GOT3 (cell line): Measurements from ENCODE around the gene ERGIC1.
A peak's percentile ranks its signal among the peaks of the same experiment; 100 is the strongest.

Experiments
- DNase-seq: peaks from one replicate; lab custom pipeline; 2025; ENCODE audit warnings: mixed read lengths; lab: John Stamatoyannopoulos, UW

ERGIC1 gene

DNA sequence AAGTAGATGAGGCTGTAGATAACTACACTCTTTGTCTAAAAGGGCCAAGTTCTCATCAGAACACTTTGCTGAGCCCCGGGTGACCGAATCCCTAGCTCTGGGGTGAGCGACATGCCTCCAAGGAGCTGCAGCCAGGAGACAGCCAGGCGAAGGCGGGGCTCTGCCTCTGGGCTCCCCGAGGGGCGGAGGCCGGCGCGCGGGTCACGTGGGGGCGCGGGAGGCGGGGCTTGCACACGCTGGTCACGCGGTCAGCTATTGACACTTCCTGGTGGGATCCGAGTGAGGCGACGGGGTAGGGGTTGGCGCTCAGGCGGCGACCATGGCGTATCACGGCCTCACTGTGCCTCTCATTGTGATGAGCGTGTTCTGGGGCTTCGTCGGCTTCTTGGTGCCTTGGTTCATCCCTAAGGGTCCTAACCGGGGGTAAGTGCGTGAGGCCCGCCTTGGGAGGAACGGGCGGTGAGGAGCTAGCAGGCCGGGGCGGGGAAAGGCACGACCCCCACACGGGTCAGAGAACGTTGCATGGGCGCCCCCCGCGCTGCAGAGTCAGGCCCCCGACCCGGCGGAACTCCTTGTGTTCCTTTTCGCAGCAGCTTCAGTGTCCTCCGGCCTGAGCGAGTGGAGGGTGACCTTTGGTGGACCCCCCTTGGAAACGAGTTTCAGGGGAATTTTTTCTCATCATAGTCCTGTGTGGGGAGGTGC, 149.6 kb downstream of the ERGIC1 start, which contains the start of gene ATP6V0E1:
Gene ATP6V0E1, plus strand, starts transcription at position 230 of the 702 bp plus-strand sequence. Its CDS starts 90 bp downstream, at position 320.
- DNase-seq = peak; percentile 92

DNA sequence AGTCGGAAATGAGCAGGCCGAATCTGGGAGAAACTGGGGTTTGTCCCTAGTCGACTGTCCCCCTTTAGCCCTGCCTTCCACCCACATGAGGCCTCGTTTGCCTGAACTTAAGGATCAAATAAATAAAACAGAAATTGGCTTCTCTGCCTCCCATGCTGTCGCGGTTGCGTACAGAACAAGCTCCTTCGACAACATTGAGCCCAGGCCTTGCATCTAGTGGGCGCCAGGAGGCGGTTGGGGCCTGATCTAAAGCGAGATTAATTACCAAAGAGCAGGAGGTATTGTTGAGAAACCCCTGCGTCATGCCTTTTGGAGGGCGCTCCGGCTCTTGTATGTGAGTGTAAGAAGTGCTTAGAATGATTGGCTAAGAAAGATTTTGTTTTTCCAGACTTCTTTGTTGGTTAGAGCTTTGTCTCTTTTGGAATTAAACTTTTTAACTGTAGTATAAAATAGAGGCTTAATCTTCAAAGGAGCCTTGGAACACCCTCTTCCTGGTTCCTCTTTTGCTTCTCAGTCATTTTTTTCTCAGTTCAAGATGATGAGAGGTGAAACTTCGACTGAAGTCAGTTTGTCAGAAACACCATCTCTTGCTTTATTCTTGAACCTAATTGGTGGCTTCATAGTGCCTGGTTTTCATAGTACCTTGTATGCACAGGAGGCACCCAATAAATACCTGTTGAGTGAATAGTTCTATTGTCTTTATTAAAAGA, 150.3 kb downstream of the ERGIC1 start:
- peak; percentile 29 for DNase-seq

DNA sequence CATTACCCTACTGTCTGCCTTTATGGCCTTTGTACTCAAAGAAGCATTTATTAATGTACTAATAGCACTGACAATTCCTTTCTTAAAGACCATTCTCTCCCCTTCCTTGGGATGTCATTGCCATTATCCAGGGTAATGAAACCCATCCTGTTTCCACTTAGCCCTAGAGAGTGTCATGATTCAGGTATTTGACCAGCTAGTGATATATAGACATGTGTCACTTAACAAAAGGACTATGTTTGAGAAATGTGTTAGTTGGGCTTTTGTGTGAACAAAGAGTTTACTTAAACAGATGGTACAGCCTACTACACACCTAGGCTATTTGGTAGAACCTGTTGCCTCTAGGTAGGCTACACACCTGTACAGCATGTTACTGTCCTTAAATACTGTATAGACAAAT, 151.5 kb downstream of the ERGIC1 start:
- DNase-seq = no peak

DNA sequence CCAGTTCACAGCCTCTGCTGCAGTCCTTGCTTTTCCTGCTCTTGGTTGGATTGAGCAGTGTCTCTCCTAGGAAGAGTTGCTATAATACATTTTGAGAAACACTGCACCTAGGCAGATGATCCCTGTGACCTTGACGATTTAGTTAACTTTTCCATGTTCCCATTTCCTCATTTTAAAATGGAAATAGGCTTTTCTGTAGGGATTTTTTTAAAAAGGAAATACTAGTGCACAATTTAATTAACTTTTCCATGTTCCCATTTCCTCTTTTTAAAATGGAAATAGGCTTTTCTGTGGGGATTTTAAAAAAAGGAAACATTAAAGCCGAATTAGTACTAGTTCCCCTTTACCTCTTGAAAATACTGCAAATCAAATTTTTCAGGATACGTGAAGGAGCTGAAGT, 154.2 kb downstream of the ERGIC1 start:
- no peak for DNase-seq

DNA sequence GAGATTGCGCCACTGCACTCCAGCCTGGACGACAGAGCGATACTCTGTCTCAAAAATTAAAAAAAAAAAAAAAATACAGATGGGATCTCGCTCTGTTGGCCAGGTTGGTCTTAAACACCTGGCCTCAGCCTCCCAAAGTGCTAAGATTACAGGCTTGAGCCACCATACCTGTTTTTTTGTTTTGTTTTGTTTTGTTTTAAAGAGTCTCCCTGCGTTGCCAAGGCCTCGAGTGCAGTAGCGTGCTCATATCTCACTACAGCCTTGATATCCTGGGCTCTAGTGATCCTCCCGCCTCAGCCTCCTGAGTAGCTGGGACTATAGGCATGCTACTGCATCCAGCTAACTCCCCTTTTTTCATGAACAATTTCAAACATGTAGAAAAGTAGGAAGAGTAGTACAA, 156.7 kb downstream of the ERGIC1 start:
- no peak for DNase-seq

DNA sequence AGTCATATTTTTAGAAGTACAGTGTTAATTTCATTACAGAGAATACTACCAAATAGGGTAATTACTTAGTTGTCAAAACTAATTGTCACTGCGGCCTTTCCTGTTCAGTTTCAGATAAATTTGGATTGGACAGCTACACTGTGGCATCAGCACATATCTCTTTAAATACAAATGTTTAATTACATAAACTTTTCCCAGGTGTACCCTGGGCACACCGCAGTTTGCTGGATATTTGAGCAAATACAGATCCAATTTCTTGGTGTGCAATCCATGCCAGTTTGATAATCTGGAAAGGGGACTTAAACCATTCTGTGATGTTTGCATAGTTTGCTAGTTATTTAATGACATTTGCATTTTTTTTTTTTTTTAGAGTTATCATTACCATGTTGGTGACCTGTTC, 160.4 kb downstream of the ERGIC1 start:
- DNase-seq = no peak

DNA sequence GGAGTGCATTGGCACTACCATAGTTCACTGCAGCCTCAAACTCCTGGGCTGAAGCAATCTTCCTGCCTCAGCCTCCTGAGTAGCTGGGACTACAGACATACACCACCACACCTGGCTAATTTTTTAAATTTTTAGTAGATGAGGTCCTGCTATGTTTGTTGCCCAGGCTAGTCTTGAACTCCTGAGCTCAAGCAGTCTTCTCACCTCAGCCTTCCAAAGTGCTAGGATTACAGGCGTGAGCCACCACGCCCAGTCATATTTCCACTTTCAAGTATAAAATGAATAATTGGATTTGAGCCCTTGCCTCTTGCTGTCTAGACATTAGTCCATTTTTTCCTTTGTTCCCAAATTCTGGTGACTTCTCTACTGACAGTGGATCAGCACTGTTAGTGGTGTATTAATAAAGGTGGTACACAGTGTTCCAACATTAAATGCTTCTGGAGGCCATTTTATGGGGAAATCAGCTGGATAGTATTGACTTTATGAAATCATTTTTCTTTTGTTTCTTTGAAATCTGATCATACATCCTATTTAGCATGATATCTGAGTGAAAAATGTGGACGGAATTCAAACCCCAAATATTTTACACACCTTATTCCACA, 165.4 kb downstream of the ERGIC1 start:
- DNase-seq = no peak

DNA sequence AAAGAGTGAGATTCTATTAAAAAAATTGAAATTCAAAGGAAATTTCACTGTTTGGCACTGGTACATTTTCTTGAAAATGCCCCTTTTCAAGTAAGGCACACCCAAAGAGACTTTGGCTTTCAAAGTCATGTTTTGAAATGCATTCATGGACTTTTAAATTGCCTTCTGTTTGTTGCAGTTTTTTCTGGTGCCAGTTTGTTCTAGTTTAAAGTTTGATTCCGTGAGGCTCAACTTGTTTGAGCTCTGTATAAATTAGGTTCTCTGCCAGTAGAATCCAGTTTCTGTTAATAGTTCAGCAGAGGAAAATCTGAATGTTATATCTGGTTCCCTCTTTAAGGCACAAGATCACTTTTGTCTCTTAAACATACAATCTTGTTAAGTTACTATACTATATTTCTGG, 165.9 kb downstream of the ERGIC1 start:
- no peak for DNase-seq

DNA sequence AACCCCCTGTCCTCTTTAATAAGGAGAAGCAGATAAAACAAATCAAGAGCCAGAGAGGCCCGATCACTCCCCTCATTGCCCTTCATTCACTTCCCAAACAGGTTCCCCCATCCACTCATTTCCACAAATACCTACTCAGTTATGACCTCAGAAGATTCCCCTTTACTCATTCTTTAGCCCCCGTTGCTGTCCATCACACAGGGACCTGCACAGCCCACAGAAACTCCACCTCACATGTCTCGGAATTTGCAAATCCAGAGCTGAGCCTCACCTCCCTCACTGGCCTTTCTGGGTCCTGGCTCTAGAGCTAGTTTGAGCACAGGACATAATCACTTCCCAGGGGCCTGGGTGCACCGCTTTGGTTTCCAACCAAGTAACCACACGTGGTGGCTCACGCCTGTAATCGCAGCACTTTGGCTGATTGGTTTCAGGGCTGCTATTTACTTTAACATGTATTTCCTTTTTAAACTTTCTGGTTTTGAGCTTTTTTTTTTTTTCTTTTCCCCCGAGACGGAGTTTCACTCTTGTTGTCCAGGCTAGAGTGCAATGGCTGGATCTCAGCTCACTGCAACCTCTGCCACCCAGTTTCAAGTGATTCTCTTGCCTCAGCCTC, 167.3 kb downstream of the ERGIC1 start:
- DNase-seq = no peak
